NCI-H2196 treated with DMSO at 0.1 percent for 48 hours (cell line): ENCODE measurements around the gene IMPG1.

Experiments
- DNase-seq: peaks from one replicate; lab custom pipeline; 2025; ENCODE audit not compliant: unreplicated experiment; lab: John Stamatoyannopoulos, UW

IMPG1 gene

GRCh38 chr6:76072562-76072961, at the start of gene IMPG1:
Gene IMPG1, minus strand, starts transcription at chr6:76072662. Its CDS starts 174 bp downstream, at chr6:76072488.
- no peak for DNase-seq

- DNase-seq: no peak
These were observed 47.8 kb upstream of the IMPG1 start for GRCh38 chr6:76120302-76120701.

- no peak for DNase-seq
These were observed 819 bp upstream of the IMPG1 start for GRCh38 chr6:76073281-76073680.

- no peak for DNase-seq
These were observed 15.0 kb downstream of the IMPG1 start for GRCh38 chr6:76057469-76057868.

- no peak for DNase-seq
These were observed 20.1 kb downstream of the IMPG1 start for GRCh38 chr6:76052314-76052713.

GRCh38 chr6:76043690-76044089, 28.8 kb downstream of the IMPG1 start:
- DNase-seq: no peak

GRCh38 chr6:76035713-76036112, 36.7 kb downstream of the IMPG1 start:
- no peak for DNase-seq

- no peak for DNase-seq
These were observed 46.4 kb downstream of the IMPG1 start for GRCh38 chr6:76026101-76026500.

GRCh38 chr6:76014626-76015530, 57.6 kb downstream of the IMPG1 start:
- DNase-seq: no peak

- no peak for DNase-seq
These were observed 68.3 kb downstream of the IMPG1 start for GRCh38 chr6:76004202-76004601.

GRCh38 chr6:76003686-76004085, 68.8 kb downstream of the IMPG1 start:
- no peak for DNase-seq

- no peak for DNase-seq
These were observed 69.3 kb downstream of the IMPG1 start for GRCh38 chr6:76003113-76003512.

GRCh38 chr6:76000629-76001028, 71.8 kb downstream of the IMPG1 start:
- DNase-seq: no peak

- no peak for DNase-seq
These were observed 74.8 kb downstream of the IMPG1 start for GRCh38 chr6:75997696-75998095.

GRCh38 chr6:75993236-75994162, 79.0 kb downstream of the IMPG1 start:
- DNase-seq: no peak

- no peak for DNase-seq
These were observed 80.5 kb downstream of the IMPG1 start for GRCh38 chr6:75991941-75992340.

- no peak for DNase-seq
These were observed 85.5 kb downstream of the IMPG1 start for GRCh38 chr6:75986935-75987334.

- DNase-seq: no peak
These were observed 96.6 kb downstream of the IMPG1 start for GRCh38 chr6:75975904-75976303.

GRCh38 chr6:75970093-75970492, 102.4 kb downstream of the IMPG1 start:
- no peak for DNase-seq

GRCh38 chr6:75968143-75968542, 104.3 kb downstream of the IMPG1 start:
- DNase-seq: no peak

GRCh38 chr6:75963569-75963968, 108.9 kb downstream of the IMPG1 start:
- no peak for DNase-seq

GRCh38 chr6:75952128-75952527, 120.3 kb downstream of the IMPG1 start:
- no peak for DNase-seq
